CD4-positive, alpha-beta T cell treated with Interferon alpha-2 for 1 hour (primary cell): ENCODE data around the gene GADD45GIP1.
A peak's percentile ranks its signal among the peaks of the same experiment; 100 is the strongest.
"Not testable (repeated sequence)": the region's sequence is repeated elsewhere in the genome, so short reads cannot be mapped to it uniquely, and the experiment has no call there.

Source experiments
- DNase-seq, 2 donors: peaks; one replicate each; pipeline ENCODE4 v3.0.0-alpha.2; 2020 to 2022

Gene GADD45GIP1

GRCh38 chr19:12938779-12939601 lies 18.0 kb downstream of the GADD45GIP1 start:
- DNase-seq, result peak; percentile 38 to 54

DNA sequence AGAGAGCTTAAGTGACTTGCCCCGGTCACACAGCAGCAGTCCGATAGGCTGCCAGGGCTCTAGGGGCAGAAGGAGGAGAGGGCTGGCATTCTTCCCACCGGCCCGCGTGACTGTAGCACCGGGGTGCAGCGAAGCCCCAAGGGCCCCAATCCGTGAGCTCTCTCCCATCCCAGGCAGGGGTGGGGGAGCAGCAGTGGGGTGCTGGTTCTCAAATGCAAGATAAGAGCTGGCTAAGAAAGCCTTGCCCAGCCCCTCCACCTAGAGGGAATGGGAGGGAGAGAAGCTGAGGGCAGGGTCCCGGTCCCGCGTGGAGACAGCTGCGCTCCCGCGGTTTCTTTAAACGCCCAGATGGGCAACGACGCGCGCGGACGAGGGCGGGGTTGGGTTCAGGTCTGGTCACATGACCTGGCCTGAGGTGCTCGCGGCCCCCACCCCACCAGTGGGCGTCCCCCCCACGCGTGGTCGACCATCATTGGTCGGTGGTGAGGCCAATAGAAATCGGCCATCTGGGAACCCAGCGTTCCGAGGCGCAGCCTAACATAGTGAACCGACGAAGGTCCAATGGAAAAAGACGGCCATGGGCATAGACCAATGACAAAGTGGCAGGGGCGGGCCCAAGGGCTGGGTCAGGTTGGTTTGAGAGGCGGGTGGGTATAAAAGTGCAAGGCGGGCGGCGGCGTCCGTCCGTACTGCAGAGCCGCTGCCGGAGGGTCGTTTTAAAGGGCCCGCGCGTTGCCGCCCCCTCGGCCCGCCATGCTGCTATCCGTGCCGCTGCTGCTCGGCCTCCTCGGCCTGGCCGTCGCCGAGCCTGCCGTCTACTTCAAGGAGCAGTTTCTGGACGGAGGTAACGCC lies 18.9 kb downstream of the GADD45GIP1 start, which contains the start of gene CALR:
Gene CALR (plus strand): TSS at position 683 of the 852 bp plus-strand sequence. CDS start 71 bp downstream, at position 754.
- DNase-seq, result peak; percentile 99 to 100

DNA sequence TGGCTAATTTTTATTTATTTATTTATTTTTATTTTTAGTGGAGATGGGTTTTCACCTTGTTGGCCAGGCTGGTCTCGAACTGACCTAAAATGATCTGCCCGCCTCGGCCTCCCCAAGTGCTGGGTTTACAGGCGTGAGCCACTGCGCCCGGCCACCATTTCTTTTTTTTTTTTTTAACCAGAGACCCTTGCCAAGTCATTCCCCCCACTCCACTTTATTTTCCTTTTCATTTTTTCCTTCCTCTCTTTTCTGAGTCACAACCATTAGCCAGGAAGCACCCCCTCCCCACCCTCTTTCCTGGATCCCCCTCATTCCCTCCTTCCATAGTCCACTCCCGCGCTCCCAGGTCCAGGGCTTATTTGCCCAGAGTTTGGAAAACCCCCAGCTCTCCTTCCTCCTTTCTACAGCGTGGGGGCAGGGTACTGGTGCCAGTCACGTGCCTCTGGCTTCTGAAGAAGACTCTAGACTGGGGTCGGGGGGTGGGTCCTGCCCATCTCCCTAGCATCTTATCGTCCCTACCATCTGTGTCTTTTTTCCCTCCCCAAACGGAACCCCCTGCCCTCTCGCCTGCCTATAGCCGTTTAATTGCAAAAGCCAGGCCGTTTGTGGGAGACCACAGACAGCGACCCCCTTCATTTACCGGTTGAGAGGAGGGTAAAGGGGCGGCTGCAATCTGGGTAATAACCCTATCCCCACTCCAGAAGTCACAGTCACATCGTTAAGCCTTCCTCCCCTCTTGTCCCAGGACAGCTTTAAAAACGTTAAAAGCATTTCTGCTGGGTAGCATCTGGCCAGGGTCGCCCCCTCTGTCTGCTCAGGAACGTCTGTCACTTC lies 19.7 kb downstream of the GADD45GIP1 start:
- no peak for DNase-seq

DNA sequence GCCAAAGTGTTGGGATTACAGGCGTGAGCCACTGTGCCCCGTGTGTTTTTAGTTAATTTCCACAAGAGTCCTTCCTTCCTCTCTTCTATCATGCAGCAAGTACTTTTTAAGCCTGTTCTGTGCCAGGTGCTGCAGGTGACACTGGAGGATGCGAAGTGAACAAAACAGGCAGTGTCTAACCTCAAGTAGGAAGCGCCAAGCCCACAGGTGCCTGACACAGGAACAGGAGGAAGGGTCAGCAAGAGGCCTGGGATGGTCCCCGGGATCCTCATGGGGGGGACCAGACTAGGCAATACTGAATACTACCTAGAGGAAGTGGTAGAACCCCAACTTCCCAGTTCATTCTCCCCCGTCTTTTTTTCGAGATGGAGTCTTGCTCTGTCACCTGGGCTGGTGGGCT lies 20.4 kb downstream of the GADD45GIP1 start:
- DNase-seq, result no peak

GRCh38 chr19:12935071-12935470 lies 22.0 kb downstream of the GADD45GIP1 start:
- no peak for DNase-seq

DNA sequence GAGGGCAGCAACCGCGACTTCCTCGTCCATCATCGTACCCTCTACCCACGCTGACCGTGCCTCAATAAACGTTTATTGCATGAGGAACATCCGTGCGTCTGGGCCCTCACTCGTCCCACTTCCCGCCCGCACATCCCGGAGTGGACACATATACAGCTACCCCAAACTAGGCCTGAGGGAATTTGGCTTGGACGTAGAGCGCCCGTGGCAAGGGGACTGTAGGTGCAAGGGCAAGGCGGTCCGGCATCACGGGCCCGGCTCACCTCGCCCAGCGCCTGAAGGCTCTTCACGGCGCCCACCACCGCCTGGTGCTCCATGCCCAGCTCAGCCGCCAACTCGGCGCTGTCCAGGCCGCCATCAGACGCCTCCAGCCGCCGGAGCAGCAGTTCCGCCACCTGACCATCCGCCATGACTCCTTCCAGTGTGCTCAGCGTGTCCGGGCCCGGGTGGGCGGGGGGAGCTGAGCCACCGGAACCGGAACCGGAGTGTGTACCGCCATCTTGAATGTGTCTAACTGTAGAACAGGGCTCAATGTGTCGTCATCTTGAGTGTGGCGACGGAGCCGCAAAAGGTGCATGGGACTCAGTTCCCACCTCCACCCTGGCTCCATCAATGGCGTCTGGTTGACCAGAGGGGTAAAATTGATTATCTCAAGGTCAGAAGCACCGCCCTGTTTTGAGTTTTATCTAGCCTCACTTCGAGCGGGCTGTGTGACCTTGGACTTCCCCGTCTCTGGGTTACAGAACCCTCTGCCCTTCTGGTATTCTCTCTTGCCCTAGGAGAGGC lies 23.5 kb downstream of the GADD45GIP1 start, which contains the start of gene FARSA:
Gene FARSA (minus strand): TSS at position 425 of the 786 bp plus-strand sequence. CDS start 15 bp downstream, at position 410.
- peak; percentile 89 to 91 for DNase-seq

- no peak for DNase-seq
These were observed 24.4 kb downstream of the GADD45GIP1 start for GRCh38 chr19:12932392-12933286.

DNA sequence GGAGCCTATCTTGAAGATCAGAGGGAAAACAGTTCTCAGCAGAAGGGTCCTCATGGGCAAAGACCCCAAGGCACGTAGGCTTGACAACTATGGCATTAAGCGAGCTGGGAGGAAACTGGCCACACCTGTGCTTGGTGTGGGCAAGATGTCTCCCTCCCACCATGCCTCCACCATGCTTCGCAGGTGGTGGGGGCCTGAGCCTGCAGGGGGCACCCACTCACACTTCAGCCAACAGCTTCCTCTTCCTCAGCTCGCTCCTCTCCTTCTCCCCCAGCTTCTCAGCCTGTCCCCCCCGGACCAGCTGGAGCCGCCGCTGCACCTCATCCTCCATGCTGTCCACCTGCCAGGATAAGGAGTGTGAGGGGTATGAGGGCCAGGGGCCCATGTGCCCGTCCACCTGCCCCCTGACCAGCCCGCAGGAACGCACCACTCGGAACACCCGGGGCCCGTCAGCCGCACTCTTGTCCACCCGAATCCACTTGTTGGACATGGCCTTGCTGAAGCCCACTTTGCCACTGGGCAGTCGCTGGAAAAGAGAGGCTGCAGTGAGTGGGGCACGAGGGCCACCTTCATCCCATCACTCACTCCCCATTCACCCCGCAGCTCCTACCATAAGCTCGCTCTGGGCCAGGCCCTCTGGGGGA lies 26.9 kb downstream of the GADD45GIP1 start:
- no peak for DNase-seq

GRCh38 chr19:12924621-12925310 lies 32.3 kb downstream of the GADD45GIP1 start:
- no peak for DNase-seq

- DNase-seq, result no peak
These were observed 34.1 kb downstream of the GADD45GIP1 start for GRCh38 chr19:12922959-12923358.

DNA sequence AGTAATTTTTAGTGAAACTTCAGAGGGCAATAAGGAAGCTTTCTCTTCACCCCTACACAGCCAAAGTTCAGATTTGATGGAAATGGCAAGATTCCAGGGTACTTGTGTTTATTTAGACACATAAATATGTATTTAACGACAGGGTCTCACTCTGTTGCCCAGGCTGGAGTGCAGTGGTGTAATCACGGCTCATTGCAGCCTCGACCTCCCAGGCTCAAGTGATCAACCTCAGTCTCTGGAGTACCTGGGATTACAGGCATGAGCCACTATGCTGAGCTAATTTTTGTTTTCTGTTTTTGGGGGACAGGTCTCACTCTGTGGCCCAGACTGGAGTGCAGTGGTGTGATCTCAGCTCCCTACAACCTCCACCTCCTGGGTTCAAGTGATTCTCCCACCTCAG lies 36.0 kb downstream of the GADD45GIP1 start:
- DNase-seq, result no peak

GRCh38 chr19:12918253-12918652 lies 38.8 kb downstream of the GADD45GIP1 start:
- DNase-seq, result no peak

- DNase-seq, result not testable (repeated sequence)
These were observed 41.2 kb downstream of the GADD45GIP1 start for GRCh38 chr19:12915860-12916259.

DNA sequence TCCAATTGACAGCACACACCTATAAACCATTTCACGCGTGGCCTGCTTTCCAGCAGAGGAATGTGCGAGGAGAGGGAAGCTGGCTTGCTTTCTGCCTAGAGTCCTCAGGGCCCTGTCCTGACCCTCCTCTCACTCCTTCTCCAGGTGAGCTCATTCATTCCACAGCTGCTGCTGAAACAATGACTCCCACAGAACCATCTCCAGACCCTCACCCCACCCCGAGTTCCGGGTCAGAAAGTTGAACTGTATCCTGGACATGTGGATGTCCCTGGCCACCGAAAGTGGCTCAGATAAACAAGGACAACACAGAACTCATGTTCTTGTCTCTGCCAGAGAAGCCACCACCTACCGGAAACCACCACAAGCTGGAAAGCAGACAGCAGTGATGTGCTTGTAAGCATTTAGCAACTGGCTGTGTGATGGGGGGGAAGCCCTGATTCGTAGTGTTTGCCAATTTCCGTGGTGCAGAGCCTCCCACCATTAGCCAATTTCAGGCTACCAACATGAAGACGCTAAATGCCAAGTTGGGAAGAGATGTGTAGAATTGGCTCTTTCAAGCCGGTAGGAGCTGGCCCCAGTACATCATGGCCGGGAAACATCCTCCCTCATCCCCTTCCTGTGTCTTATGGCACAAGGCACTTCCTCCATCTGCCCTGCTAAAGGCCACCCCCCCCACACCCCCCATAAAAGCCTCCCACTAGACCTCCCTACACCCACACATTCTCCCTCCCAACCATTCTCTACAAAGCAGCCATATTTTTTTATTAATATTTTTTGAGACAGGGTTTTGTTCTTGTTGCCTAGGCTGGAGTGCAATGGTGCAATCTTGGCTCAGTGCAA lies 43.0 kb downstream of the GADD45GIP1 start:
- DNase-seq, result peak; percentile 58 to 65

DNA sequence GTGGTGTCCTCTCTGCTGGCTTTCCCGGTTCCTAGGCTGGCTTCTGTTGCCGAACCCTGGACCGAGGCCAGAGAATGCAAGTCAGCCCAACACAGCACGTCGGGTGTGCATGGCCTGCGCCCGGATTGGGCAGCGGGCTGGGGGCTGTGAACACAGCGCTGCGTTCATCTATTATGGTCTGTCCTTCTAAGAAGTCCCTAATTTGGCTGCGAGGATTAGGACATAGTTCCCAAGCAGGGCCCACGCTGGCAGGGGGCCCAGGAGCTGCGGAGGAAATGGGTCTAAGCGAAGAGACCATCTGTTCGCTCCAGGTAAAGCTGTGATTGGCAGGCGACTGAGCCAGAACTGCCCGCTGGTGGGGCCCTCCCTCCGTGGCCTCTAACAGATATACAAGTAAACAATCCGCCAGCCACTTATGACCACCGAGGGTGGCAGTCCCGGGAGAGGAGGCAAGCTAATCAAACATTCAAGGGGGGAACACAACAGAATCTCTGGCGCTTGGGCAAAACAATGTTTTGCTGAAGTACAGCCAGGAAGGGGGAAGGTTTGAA lies 43.9 kb downstream of the GADD45GIP1 start:
- DNase-seq, result no peak

DNA sequence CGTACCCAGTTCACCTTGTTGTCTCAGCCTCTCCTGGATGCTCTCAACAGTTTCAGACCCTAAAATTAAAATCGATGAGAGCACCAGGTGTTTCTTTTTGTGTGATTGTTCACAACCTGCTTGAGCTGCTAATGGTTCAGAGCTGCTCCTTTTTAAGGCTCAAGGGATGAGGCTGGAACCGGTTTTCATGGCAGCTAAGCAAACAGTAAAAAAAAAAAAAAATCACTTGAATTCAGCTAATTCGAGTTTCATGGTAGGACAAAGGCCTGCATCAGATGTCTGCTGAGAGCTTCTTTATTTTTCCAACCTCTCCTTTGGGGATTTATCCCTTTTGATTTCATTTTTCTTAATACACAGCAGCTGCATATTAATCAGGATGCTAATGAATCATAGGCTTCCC lies 44.5 kb downstream of the GADD45GIP1 start:
- DNase-seq, result no peak

GRCh38 chr19:12907166-12907565 lies 49.9 kb downstream of the GADD45GIP1 start:
- DNase-seq, result no peak
